ENCODE measurements around the gene ACTRT3.

Gene ACTRT3

GRCh38 chr3:169777822-169778221 is 8.5 kb upstream of the ACTRT3 start:
- no peak overlapping the region for H3K27ac Mint-ChIP-seq
- H3K27me3 Mint-ChIP-seq (ENCODE audit: low read depth), result no peaks in the 10 kb centered on the region
- H3K9me3 Mint-ChIP-seq, result no peaks in the 10 kb centered on the region
- TF ChIP-seq CTCF (IDR thresholded peaks at IDR 0.05; ENCODE audit: unreplicated experiment in 3 of 3), result no peak
- peaks cover 22% of the 10 kb centered on the region for H3K4me1 Mint-ChIP-seq
- no peak overlapping the region for H3K4me3 Mint-ChIP-seq
- H3K36me3 Mint-ChIP-seq (ENCODE audit: low read depth), result peaks cover 58% of the 10 kb centered on the region

GRCh38 chr3:169774186-169774585 is 4.8 kb upstream of the ACTRT3 start:
- H3K27ac Mint-ChIP-seq, result peak overlapping the region; percentile 95 to 98 (median 98)
- peak overlapping the region; percentile 99 to 100 (median 100) for H3K4me3 Mint-ChIP-seq
- peaks cover 34% of the 10 kb centered on the region for H3K4me1 Mint-ChIP-seq
- no peak for TF ChIP-seq CTCF (IDR thresholded peaks at IDR 0.05; ENCODE audit: unreplicated experiment in 3 of 3)
- H3K36me3 Mint-ChIP-seq (ENCODE audit: low read depth), result peaks cover 33% of the 10 kb centered on the region
- H3K27me3 Mint-ChIP-seq (ENCODE audit: low read depth), result no peaks in the 10 kb centered on the region
- H3K9me3 Mint-ChIP-seq, result no peaks in the 10 kb centered on the region

GRCh38 chr3:169772897-169773816 is 3.8 kb upstream of the ACTRT3 start, which contains the start of gene MYNN:
MYNN (plus strand) TSS chr3:169773396; CDS start chr3:169774296, 900 bp downstream.
- peak within 1 kb of the TSS; percentile 95 to 98 (median 98) for H3K27ac Mint-ChIP-seq
- peaks cover 34% of the 10 kb centered on the region for H3K4me1 Mint-ChIP-seq
- no peaks in the 10 kb centered on the region for H3K27me3 Mint-ChIP-seq (ENCODE audit: low read depth)
- peak in 1 of 3 experiments; percentile 31 for TF ChIP-seq CTCF (IDR thresholded peaks at IDR 0.05; ENCODE audit: unreplicated experiment in 3 of 3)
- peaks cover 26% of the 10 kb centered on the region for H3K36me3 Mint-ChIP-seq (ENCODE audit: low read depth)
- H3K9me3 Mint-ChIP-seq, result no peaks in the 10 kb centered on the region
- H3K4me3 Mint-ChIP-seq, result peak within 1 kb of the TSS; percentile 99 to 100 (median 100)

GRCh38 chr3:169772305-169772896 is 3.0 kb upstream of the ACTRT3 start:
- no peaks in the 10 kb centered on the region for H3K9me3 Mint-ChIP-seq
- TF ChIP-seq CTCF (IDR thresholded peaks at IDR 0.05; ENCODE audit: unreplicated experiment in 3 of 3), result no peak
- peak overlapping the region; percentile 95 to 98 (median 98) for H3K27ac Mint-ChIP-seq
- H3K4me3 Mint-ChIP-seq, result peak overlapping the region; percentile 99 to 100 (median 100)
- H3K4me1 Mint-ChIP-seq, result peaks cover 34% of the 10 kb centered on the region
- peaks cover 22% of the 10 kb centered on the region for H3K36me3 Mint-ChIP-seq (ENCODE audit: low read depth)
- H3K27me3 Mint-ChIP-seq (ENCODE audit: low read depth), result no peaks in the 10 kb centered on the region

- H3K27me3 Mint-ChIP-seq (ENCODE audit: low read depth), result no peaks in the 10 kb centered on the region
- no peak for TF ChIP-seq CTCF (IDR thresholded peaks at IDR 0.05; ENCODE audit: unreplicated experiment in 3 of 3)
- peaks cover 15% of the 10 kb centered on the region for H3K36me3 Mint-ChIP-seq (ENCODE audit: low read depth)
- H3K4me3 Mint-ChIP-seq, result peak overlapping the region; percentile 99 to 100 (median 100)
- peaks cover 34% of the 10 kb centered on the region for H3K4me1 Mint-ChIP-seq
- no peaks in the 10 kb centered on the region for H3K9me3 Mint-ChIP-seq
- H3K27ac Mint-ChIP-seq, result peak overlapping the region; percentile 95 to 98 (median 98)
These were observed 2.3 kb upstream of the ACTRT3 start for GRCh38 chr3:169771497-169772304.

Measured in nephron (organoid).